Cardiac muscle cell (in vitro differentiated cells and primary cell): ENCODE measurements around the gene CD163. TPM values are rescaled to one million over a fixed set of nuclear protein-coding genes. Genes with fewer than 3 reads are reported as not detected.

Source experiments
- DNase-seq, 2 donors: peaks; one replicate each; pipeline versions ENCODE4 v3.0.0 to v3.0.0-alpha.2; 2010 to 2017; ENCODE audit warnings: low read depth in 1 of 2, low spot score in 1 of 2
- H3K27ac ChIP-seq: fragments of 200-600 bp; sonication (generic); 2 replicates; pipeline ENCODE4 v1.5.1; 2016
- H3K27me3 ChIP-seq: fragments of 200-600 bp; sonication (generic); 2 replicates; pipeline ENCODE4 v1.6.0; 2016; ENCODE audit warnings: control low read depth
- H3K36me3 ChIP-seq: fragments of 200-600 bp; sonication (generic); 2 replicates; pipeline ENCODE4 v1.5.1; 2016; ENCODE audit warnings: control low read depth
- H3K4me1 ChIP-seq: fragments of 200-600 bp; sonication (generic); 2 replicates; pipeline ENCODE4 v1.8.1; 2017; ENCODE audit warnings: low read depth, mild to moderate bottlenecking, mixed run types
- H3K4me3 ChIP-seq: fragments of 200-600 bp; sonication (generic); 2 replicates; pipeline ENCODE4 v1.5.1; 2016; ENCODE audit warnings: mild to moderate bottlenecking
- H3K9me3 ChIP-seq: fragments of 200-600 bp; sonication (generic); 2 replicates; pipeline ENCODE4 v1.5.1; 2017; ENCODE audit warnings: low read depth, mild to moderate bottlenecking, control low read depth
- CTCF ChIP-seq: IDR thresholded peaks from 2 replicates; pipeline ENCODE4 v1.5.1; 2012; ENCODE audit warnings: low read depth, mild to moderate bottlenecking, low read length
- polyA plus RNA-seq: library from polyadenylated mRNA; unstranded; fragments of >200 nt; fragmentation: Nextera tagmentation; extraction: Ambion mirVana; gene quantifications from 2 replicates; pipeline ENCODE4 v1.2.1, GENCODE V29; 2016
- total RNA-seq: library from RNA; depleted of rRNA; stranded (reverse); fragments of >200 nt; gene quantifications from 2 replicates; pipeline ENCODE4 v1.2.3, GENCODE V29; 2016

The CD163 gene
- total and polyA plus RNA-seq, 2 experiments from 2014 or later = 0.06 TPM; not detected in 1

DNA sequence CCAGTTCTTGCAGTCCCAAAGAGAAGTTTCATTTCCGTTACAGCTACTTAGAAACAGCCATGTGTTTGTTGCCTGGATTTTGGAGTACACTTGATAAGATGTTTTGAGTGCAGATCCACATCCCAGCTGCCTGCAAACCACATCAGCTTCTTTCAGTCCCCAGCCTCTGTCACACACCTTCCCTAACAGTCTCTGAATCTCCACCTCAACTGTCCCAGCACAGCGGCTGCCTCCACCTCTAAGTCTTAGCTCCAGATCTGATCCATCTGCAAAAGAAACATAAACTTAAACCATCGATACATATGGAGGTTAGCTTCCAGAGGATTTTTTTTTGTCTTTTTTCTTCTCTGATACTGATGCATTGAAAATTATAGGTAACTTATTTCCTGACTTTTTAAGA lies 8.4 kb downstream of the CD163 start:
- H3K27ac ChIP-seq = no peak overlapping the region
- no peak overlapping the region for H3K4me3 ChIP-seq
- no peaks in the 10 kb centered on the region for H3K36me3 ChIP-seq
- H3K4me1 ChIP-seq = no peaks in the 10 kb centered on the region
- no peaks in the 10 kb centered on the region for H3K27me3 ChIP-seq
- no peak for DNase-seq
- no peaks in the 10 kb centered on the region for H3K9me3 ChIP-seq
- no peak for TF ChIP-seq CTCF

DNA sequence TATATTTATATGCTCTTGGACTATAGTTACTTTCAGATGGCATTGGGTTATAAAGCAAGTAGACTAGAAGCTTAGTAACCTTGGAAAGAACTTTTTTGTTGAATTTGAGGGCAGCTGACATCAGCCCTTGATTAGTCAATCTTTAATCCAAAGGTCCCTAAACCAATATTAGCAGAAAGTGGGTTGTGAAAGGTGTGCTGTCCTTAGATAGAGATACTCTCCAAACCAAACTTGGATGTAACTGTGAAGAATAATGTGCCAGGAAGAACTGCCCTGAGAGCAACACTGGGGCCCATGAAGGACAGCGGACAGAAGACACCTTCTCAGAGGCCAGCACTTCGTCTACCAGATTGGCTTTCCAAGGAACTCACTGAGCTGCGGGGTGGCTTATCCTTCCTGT lies 10.6 kb downstream of the CD163 start:
- Histone ChIP-seq H3K36me3 (no peaks in the 10 kb centered on the region), H3K27me3 (no peaks in the 10 kb centered on the region), H3K27ac (no peak overlapping the region), H3K9me3 (no peaks in the 10 kb centered on the region), H3K4me1 (no peaks in the 10 kb centered on the region), H3K4me3 (no peak overlapping the region)
- DNase-seq = no peak
- no peak for TF ChIP-seq CTCF

DNA sequence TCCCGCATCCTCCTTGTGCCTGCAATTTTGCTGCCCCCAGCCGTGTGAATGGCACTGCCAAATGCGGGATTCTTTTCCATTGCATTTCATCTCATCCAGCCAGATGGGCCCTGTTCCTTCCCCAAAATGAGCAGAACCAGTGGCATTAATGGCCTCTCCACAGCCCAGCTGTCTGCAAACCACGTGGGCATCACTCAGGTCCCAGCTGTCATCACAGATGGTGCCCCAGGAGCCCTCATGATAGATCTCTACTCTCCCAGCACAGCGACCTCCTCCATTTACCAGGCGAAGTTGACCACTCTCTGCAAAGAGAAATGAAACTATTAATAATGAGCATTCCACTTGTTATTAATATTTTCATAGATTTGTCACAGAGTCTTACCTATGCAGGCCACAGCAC lies 17.1 kb downstream of the CD163 start:
- no peak for DNase-seq
- no peak for TF ChIP-seq CTCF
- Histone ChIP-seq H3K36me3 (no peaks in the 10 kb centered on the region), H3K4me3 (no peak overlapping the region), H3K9me3 (no peaks in the 10 kb centered on the region), H3K27me3 (no peaks in the 10 kb centered on the region), H3K4me1 (no peaks in the 10 kb centered on the region), H3K27ac (no peak overlapping the region)

GRCh38 chr12:7485095-7485494 lies 18.5 kb downstream of the CD163 start:
- no peaks in the 10 kb centered on the region for H3K4me1 ChIP-seq
- H3K9me3 ChIP-seq = no peaks in the 10 kb centered on the region
- no peak for DNase-seq
- H3K4me3 ChIP-seq = no peak overlapping the region
- H3K36me3 ChIP-seq = no peaks in the 10 kb centered on the region
- no peaks in the 10 kb centered on the region for H3K27me3 ChIP-seq
- no peak for TF ChIP-seq CTCF
- no peak overlapping the region for H3K27ac ChIP-seq

DNA sequence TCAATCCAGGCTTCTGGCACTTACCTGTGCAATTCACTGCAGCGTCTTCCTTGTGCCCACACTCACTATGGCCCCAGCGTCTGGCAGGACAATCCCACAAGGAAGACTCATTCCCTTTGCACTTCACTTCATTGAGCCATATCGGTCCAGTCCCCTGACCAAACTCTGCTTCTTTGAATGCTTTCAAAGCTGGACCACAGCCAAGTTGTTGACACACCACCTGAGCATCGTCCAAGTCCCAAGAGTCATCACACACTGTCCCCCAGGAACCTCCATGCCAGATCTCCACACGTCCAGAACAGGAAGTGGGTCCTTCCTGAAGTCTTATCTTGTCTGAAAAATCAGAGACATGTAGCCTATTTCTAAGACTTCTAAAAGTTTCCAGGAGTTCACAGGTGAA lies 20.2 kb downstream of the CD163 start:
- H3K4me3 ChIP-seq = no peak overlapping the region
- no peaks in the 10 kb centered on the region for H3K27me3 ChIP-seq
- H3K9me3 ChIP-seq = no peaks in the 10 kb centered on the region
- DNase-seq = no peak
- no peaks in the 10 kb centered on the region for H3K36me3 ChIP-seq
- TF ChIP-seq CTCF = no peak
- H3K4me1 ChIP-seq = no peaks in the 10 kb centered on the region
- no peak overlapping the region for H3K27ac ChIP-seq

GRCh38 chr12:7479771-7480170 lies 23.8 kb downstream of the CD163 start:
- H3K27ac ChIP-seq = no peak overlapping the region
- H3K27me3 ChIP-seq = no peaks in the 10 kb centered on the region
- no peaks in the 10 kb centered on the region for H3K4me1 ChIP-seq
- H3K9me3 ChIP-seq = no peaks in the 10 kb centered on the region
- H3K4me3 ChIP-seq = no peak overlapping the region
- no peak for DNase-seq
- TF ChIP-seq CTCF = no peak
- no peaks in the 10 kb centered on the region for H3K36me3 ChIP-seq
